T-cell (primary cell): Measurements from ENCODE around the gene DEFB114. TPM values are rescaled to one million over a fixed set of nuclear protein-coding genes. Genes with fewer than 3 reads are reported as not detected.
"Not testable (repeated sequence)": the region's sequence is repeated elsewhere in the genome, so short reads cannot be mapped to it uniquely, and the experiment has no call there.

Experiments
- ATAC-seq, 4 experiments: fragments of 200-7000 bp in 3 of 4; fragments of 150-1000 bp in 1 of 4; cut with Tn5 transposase; replicated peaks in 1 of 4; 1 replicate in 3 of 4; 2 replicates in 1 of 4; pipeline ENCODE4 v1.10.0; 2021; ENCODE audit warnings: moderate library complexity in 3 of 4, mild to moderate bottlenecking in 2 of 4, moderate number of reproducible peaks in 1 of 4
- CTCF ChIA-PET, 2 donors: fragments of 300-600 bp; sonication (Branson Sonifier 250); formaldehyde crosslinking; loops; one replicate each; lab custom pipeline; 2022; ENCODE audit warnings: antibody characterized with exemption in 2 of 2; lab: Charles Lee
- POLR2A ChIA-PET, 2 donors: fragments of 300-600 bp; sonication (Branson Sonifier 250); formaldehyde crosslinking; loops; one replicate each; lab custom pipeline; 2022; ENCODE audit warnings: antibody characterized with exemption in 2 of 2; lab: Charles Lee
- DNase-seq, 35 experiments: peaks; one replicate each; pipeline versions ENCODE4 v3.0.0 to v3.0.0-alpha.2; 2013 to 2023
- H3K27ac ChIP-seq: one replicate; pipeline ENCODE4 v1.5.1; 2013; ENCODE audit warnings: low read length
- H3K27me3 ChIP-seq, 2 experiments: replicated peaks in 1 of 2; 1 replicate in 1 of 2; 2 replicates in 1 of 2; pipeline versions ENCODE4 v1.6.1 to v1.7.0; 2013; ENCODE audit warnings: low read length in 1 of 2, mixed read lengths in 1 of 2; ENCODE audit not compliant: control insufficient read depth in 2 of 2, insufficient read depth in 2 of 2; ENCODE audit errors: extremely low read depth in 1 of 2
- H3K36me3 ChIP-seq, 2 donors: 1 replicate in 1 of 2; 2 replicates in 1 of 2; pipeline versions ENCODE4 v1.6.1 to v1.7.0; 2013; ENCODE audit warnings: low read length in 1 of 2; ENCODE audit not compliant: control insufficient read depth in 2 of 2, insufficient read depth in 1 of 2; ENCODE audit errors: extremely low read depth in 1 of 2
- H3K4me1 ChIP-seq, 2 experiments: 1 replicate in 1 of 2; 2 replicates in 1 of 2; pipeline versions ENCODE4 v1.6.1 to v1.7.0; 2013; ENCODE audit warnings: low read length in 2 of 2, mixed read lengths in 1 of 2; ENCODE audit not compliant: insufficient read depth in 2 of 2, control insufficient read depth in 1 of 2; ENCODE audit errors: extremely low read depth in 1 of 2
- H3K4me3 ChIP-seq, 2 donors: 1 replicate in 1 of 2; 2 replicates in 1 of 2; pipeline versions ENCODE4 v1.5.1 to v1.7.0; 2013; ENCODE audit warnings: mild to moderate bottlenecking in 2 of 2, low read length in 1 of 2, moderate library complexity in 1 of 2; ENCODE audit not compliant: control insufficient read depth in 1 of 2; ENCODE audit errors: extremely low read depth in 1 of 2
- H3K9me3 ChIP-seq: 2 replicates; pipeline ENCODE4 v1.7.0; 2013
- H3K27ac Mint-ChIP-seq, 2 donors: one replicate each; pipeline ENCODE4 v1.8.0; 2020 to 2021; ENCODE audit warnings: mild to moderate bottlenecking in 2 of 2, mixed read lengths in 2 of 2
- H3K27me3 Mint-ChIP-seq, 2 donors: one replicate each; pipeline ENCODE4 v1.8.0; 2021 to 2022; ENCODE audit warnings: mixed read lengths in 2 of 2
- H3K36me3 Mint-ChIP-seq: one replicate; pipeline ENCODE4 v1.8.0; 2021; ENCODE audit warnings: mixed read lengths
- H3K4me1 Mint-ChIP-seq, 3 donors: one replicate each; pipeline ENCODE4 v1.8.0; 2020 to 2022; ENCODE audit warnings: mixed read lengths in 3 of 3, mild to moderate bottlenecking in 1 of 3
- H3K4me3 Mint-ChIP-seq, 3 donors: one replicate each; pipeline ENCODE4 v1.8.0; 2020 to 2022; ENCODE audit warnings: mild to moderate bottlenecking in 3 of 3, mixed read lengths in 3 of 3, moderate library complexity in 3 of 3
- H3K9me3 Mint-ChIP-seq, 3 donors: one replicate each; pipeline ENCODE4 v1.8.0; 2020 to 2022; ENCODE audit warnings: mixed read lengths in 3 of 3
- WGBS: methylation state at CpG from one replicate; pipeline ENCODE4 v1.1.5; 2013; ENCODE audit warnings: missing lambda C conversion rate; ENCODE audit not compliant: insufficient coverage; 5-methylcytosine and 5-hydroxymethylcytosine counted together
- total RNA-seq, 35 experiments: library from RNA in 6 of 35; stranded (reverse) in 6 of 35; fragments of 120-200 nt in 1 of 35; gene quantifications; one replicate each; pipeline versions ENCODE4 v1.2.1 to v1.2.4 and lab custom pipeline; 2013 to 2026

The DEFB114 gene
- total RNA-seq, 5 donors from 2014 or later (not counting 1 experiment from before 2014, with no cell fraction given) = not detected

GRCh38 chr6:49944068-49944467 lies 19.9 kb downstream of the DEFB114 start:
- H3K27me3 ChIP-seq, H3K4me3 Mint-ChIP-seq, H3K4me1 Mint-ChIP-seq, H3K36me3 Mint-ChIP-seq, ATAC-seq, DNase-seq, H3K9me3 ChIP-seq, H3K27ac Mint-ChIP-seq, POLR2A ChIA-PET, H3K27ac ChIP-seq, H3K27me3 Mint-ChIP-seq, H3K4me1 ChIP-seq, H3K4me3 ChIP-seq, H3K36me3 ChIP-seq, CTCF ChIA-PET: not testable (repeated sequence)
- H3K9me3 Mint-ChIP-seq = peaks cover 10 to 15% (median 12%) of the 10 kb centered on the region in 3 donors
- WGBS = no CpG with 5 or more reads among the region's 3 CpGs

GRCh38 chr6:49939993-49940498 lies 23.9 kb downstream of the DEFB114 start:
- no peak overlapping the region for H3K4me3 ChIP-seq
- CTCF ChIA-PET = no interaction called here
- DNase-seq = no peak
- H3K27ac Mint-ChIP-seq = no peak overlapping the region
- H3K27ac ChIP-seq = no peak overlapping the region
- no peaks in the 10 kb centered on the region for H3K4me1 ChIP-seq
- H3K27me3 Mint-ChIP-seq = no peaks in the 10 kb centered on the region
- H3K9me3 ChIP-seq = no peaks in the 10 kb centered on the region
- H3K27me3 ChIP-seq = no peaks in the 10 kb centered on the region
- peaks cover 6 to 17% (median 10%) of the 10 kb centered on the region in 3 donors for H3K9me3 Mint-ChIP-seq
- no peaks in the 10 kb centered on the region for H3K36me3 Mint-ChIP-seq
- 89% methylated on average over 2 of the region's 3 CpGs for WGBS
- POLR2A ChIA-PET = no interaction called here
- no peaks in the 10 kb centered on the region for H3K36me3 ChIP-seq
- no peak for ATAC-seq
- H3K4me1 Mint-ChIP-seq = no peaks in the 10 kb centered on the region
- H3K4me3 Mint-ChIP-seq = no peak overlapping the region

- H3K36me3 ChIP-seq = no peaks in the 10 kb centered on the region
- Mint-ChIP-seq H3K4me3 (no peak overlapping the region), H3K36me3 (no peaks in the 10 kb centered on the region), H3K4me1 (no peaks in the 10 kb centered on the region), H3K27ac (no peak overlapping the region), H3K9me3 (peaks cover 0 to 7% (median 5%) of the 10 kb centered on the region in 3 donors), H3K27me3 (no peaks in the 10 kb centered on the region)
- no peak overlapping the region for H3K27ac ChIP-seq
- ATAC-seq = no peak
- H3K27me3 ChIP-seq = no peaks in the 10 kb centered on the region
- ChIA-PET POLR2A (no interaction called here), CTCF (no interaction called here)
- no peaks in the 10 kb centered on the region for H3K9me3 ChIP-seq
- H3K4me1 ChIP-seq = no peaks in the 10 kb centered on the region
- H3K4me3 ChIP-seq = no peak overlapping the region
- DNase-seq = no peak
These were observed 26.2 kb downstream of the DEFB114 start for GRCh38 chr6:49937811-49938210.

GRCh38 chr6:49937017-49937416 lies 26.9 kb downstream of the DEFB114 start:
- ChIA-PET POLR2A (no interaction called here), CTCF (no interaction called here)
- H3K4me3 ChIP-seq = no peak overlapping the region
- Mint-ChIP-seq H3K27ac (no peak overlapping the region), H3K4me1 (no peaks in the 10 kb centered on the region), H3K4me3 (no peak overlapping the region), H3K9me3 (peaks cover 0 to 7% (median 5%) of the 10 kb centered on the region in 3 donors), H3K36me3 (no peaks in the 10 kb centered on the region), H3K27me3 (no peaks in the 10 kb centered on the region)
- H3K4me1 ChIP-seq = no peaks in the 10 kb centered on the region
- H3K27ac ChIP-seq = no peak overlapping the region
- H3K9me3 ChIP-seq = no peaks in the 10 kb centered on the region
- DNase-seq (no peak), ATAC-seq (no peak)
- no peaks in the 10 kb centered on the region for H3K27me3 ChIP-seq
- no peaks in the 10 kb centered on the region for H3K36me3 ChIP-seq
- no CpG with 5 or more reads among the region's 2 CpGs for WGBS

GRCh38 chr6:49935387-49935786 lies 28.6 kb downstream of the DEFB114 start:
- Histone ChIP-seq H3K36me3 (no peaks in the 10 kb centered on the region), H3K4me1 (no peaks in the 10 kb centered on the region), H3K27me3 (no peaks in the 10 kb centered on the region), H3K27ac (no peak overlapping the region), H3K9me3 (no peaks in the 10 kb centered on the region), H3K4me3 (no peak overlapping the region)
- no peaks in the 10 kb centered on the region for H3K27me3 Mint-ChIP-seq
- no peak for ATAC-seq
- no peak for DNase-seq
- H3K4me1 Mint-ChIP-seq = no peaks in the 10 kb centered on the region
- H3K4me3 Mint-ChIP-seq = no peak overlapping the region
- peaks cover 0 to 5% (median 4%) of the 10 kb centered on the region in 3 donors for H3K9me3 Mint-ChIP-seq
- CTCF ChIA-PET = no interaction called here
- H3K27ac Mint-ChIP-seq = no peak overlapping the region
- no peaks in the 10 kb centered on the region for H3K36me3 Mint-ChIP-seq
- WGBS = no CpG with 5 or more reads among the region's 3 CpGs
- POLR2A ChIA-PET = no interaction called here

- POLR2A ChIA-PET = no interaction called here
- no peak for DNase-seq
- H3K4me3 Mint-ChIP-seq = no peak overlapping the region
- H3K27ac Mint-ChIP-seq = no peak overlapping the region
- Histone ChIP-seq H3K9me3 (no peaks in the 10 kb centered on the region), H3K27me3 (no peaks in the 10 kb centered on the region), H3K4me1 (no peaks in the 10 kb centered on the region), H3K27ac (no peak overlapping the region), H3K36me3 (no peaks in the 10 kb centered on the region), H3K4me3 (no peak overlapping the region)
- no CpG with 5 or more reads among the region's 1 CpG for WGBS
- H3K4me1 Mint-ChIP-seq = no peaks in the 10 kb centered on the region
- no peaks in the 10 kb centered on the region for H3K36me3 Mint-ChIP-seq
- CTCF ChIA-PET = no interaction called here
- no peak for ATAC-seq
- H3K27me3 Mint-ChIP-seq = no peaks in the 10 kb centered on the region
- H3K9me3 Mint-ChIP-seq = peaks cover 0 to 5% (median 4%) of the 10 kb centered on the region in 3 donors
These were observed 29.2 kb downstream of the DEFB114 start for GRCh38 chr6:49934770-49935169.

- no peak for DNase-seq
- Mint-ChIP-seq H3K4me1 (no peaks in the 10 kb centered on the region), H3K36me3 (no peaks in the 10 kb centered on the region), H3K4me3 (no peak overlapping the region), H3K27me3 (no peaks in the 10 kb centered on the region), H3K9me3 (peaks cover 0 to 5% (median 4%) of the 10 kb centered on the region in 3 donors), H3K27ac (no peak overlapping the region)
- no peaks in the 10 kb centered on the region for H3K9me3 ChIP-seq
- H3K27me3 ChIP-seq = no peaks in the 10 kb centered on the region
- 88% methylated on average over 15 of the region's 21 CpGs for WGBS
- H3K27ac ChIP-seq = no peak overlapping the region
- H3K36me3 ChIP-seq = no peaks in the 10 kb centered on the region
- no peak for ATAC-seq
- H3K4me3 ChIP-seq = no peak overlapping the region
- CTCF ChIA-PET = no interaction called here
- H3K4me1 ChIP-seq = no peaks in the 10 kb centered on the region
- POLR2A ChIA-PET = no interaction called here
These were observed 30.4 kb downstream of the DEFB114 start for GRCh38 chr6:49933526-49933925.
